Esophagus squamous epithelium (tissue), 5 donors: Measurements from ENCODE around the gene TMEM108. TPM values are rescaled to one million over a fixed set of nuclear protein-coding genes. Genes with fewer than 3 reads are reported as not detected.

Source experiments
- DNase-seq: peaks from one replicate; lab custom pipeline; 2025; lab: John Stamatoyannopoulos, UW
- H3K27ac ChIP-seq, 4 donors: fragments of 200-600 bp; sonication (generic); one replicate each; pipeline ENCODE4 v1.5.1; 2016 to 2019; ENCODE audit warnings: mild to moderate bottlenecking in 1 of 4
- H3K27me3 ChIP-seq, 4 donors: fragments of 200-600 bp; sonication (generic); 1 replicate in 3 of 4; 2 replicates in 1 of 4; pipeline versions ENCODE4 v1.5.1 to v1.6.0; 2017 to 2021; ENCODE audit warnings: antibody characterized with exemption in 1 of 4
- H3K36me3 ChIP-seq, 3 donors: fragments of 200-600 bp; sonication (generic); one replicate each; pipeline ENCODE4 v1.5.1; 2016 to 2019
- H3K4me1 ChIP-seq, 3 donors: fragments of 200-600 bp; sonication (generic); one replicate each; pipeline ENCODE4 v1.5.1; 2017 to 2019
- H3K4me3 ChIP-seq, 4 donors: fragments of 200-600 bp; sonication (generic); 1 replicate in 3 of 4; 2 replicates in 1 of 4; pipeline ENCODE4 v1.5.1; 2016 to 2019; ENCODE audit warnings: mild to moderate bottlenecking in 2 of 4, moderate library complexity in 1 of 4
- H3K9me3 ChIP-seq, 3 donors: fragments of 200-600 bp; sonication (generic); one replicate each; pipeline ENCODE4 v1.5.1; 2016 to 2019
- CTCF ChIP-seq, 6 experiments: fragments of 450-650 bp in 4 of 6; fragments of 200-600 bp in 2 of 6; sonication (generic) in 2 of 6; IDR thresholded peaks; one replicate each; pipeline ENCODE4 v1.5.1; 2016 to 2019; ENCODE audit warnings: antibody characterized with exemption in 6 of 6, mild to moderate bottlenecking in 4 of 6, moderate library complexity in 4 of 6
- POLR2A ChIP-seq, 4 donors: fragments of 450-650 bp; IDR thresholded peaks; one replicate each; pipeline ENCODE4 v1.6.1; 2017; ENCODE audit warnings: antibody characterized with exemption in 4 of 4, mild to moderate bottlenecking in 4 of 4, moderate library complexity in 3 of 4
- WGBS, 2 donors: methylation state at CpG; one replicate each; pipeline ENCODE4 v1.1.5; 2018; 5-methylcytosine and 5-hydroxymethylcytosine counted together
- intact Hi-C: fragments of 100-400 bp; cut with DNase I; formaldehyde crosslinking; loops from one replicate; pipeline ENCODE4 v1.15.0; 2022
- total RNA-seq, 4 donors: library from RNA; depleted of rRNA; stranded (reverse); fragments of >200 nt; gene quantifications; one replicate each; pipeline ENCODE4 v1.1.0, GENCODE V29; 2016
- donor health status: DM: yes; HTN: yes; CAD: no.

Gene TMEM108
- total RNA-seq, 4 donors from 2014 or later: 0.12 to 3.4 (median 0.24) TPM

- Histone ChIP-seq H3K27me3 (no peaks in the 10 kb centered on the region), H3K9me3 (no peaks in the 10 kb centered on the region), H3K4me3 (no peak overlapping the region), H3K4me1 (no peaks in the 10 kb centered on the region), H3K36me3 (no peaks in the 10 kb centered on the region), H3K27ac (no peak overlapping the region)
- no peak for TF ChIP-seq POLR2A (IDR thresholded peaks at IDR 0.05)
- TF ChIP-seq CTCF (IDR thresholded peaks at IDR 0.05): no peak
- WGBS, 2 donors: 80 to 92% methylated on average over 2 of the region's 2 CpGs
- no peak for DNase-seq
- intact Hi-C loops: no loop called here
Measured at GRCh38 chr3:133181392-133182150, 143.4 kb downstream of the TMEM108 start.

GRCh38 chr3:133187870-133188379 is 149.7 kb downstream of the TMEM108 start:
- WGBS, 2 donors: 38 to 60% methylated on average over 4 of the region's 4 CpGs

GRCh38 chr3:133188996-133189395 is 150.8 kb downstream of the TMEM108 start:
- Histone ChIP-seq H3K4me3 (no peak overlapping the region), H3K27ac (no peak overlapping the region), H3K27me3 (peaks cover 0 to 6% (median 0%) of the 10 kb centered on the region in 4 donors), H3K9me3 (no peaks in the 10 kb centered on the region), H3K36me3 (no peaks in the 10 kb centered on the region), H3K4me1 (no peaks in the 10 kb centered on the region)
- 6 to 25% methylated on average over 1 of the region's 1 CpG for WGBS, 2 donors
- no peak for DNase-seq
- TF ChIP-seq CTCF (IDR thresholded peaks at IDR 0.05) (no peak), POLR2A (IDR thresholded peaks at IDR 0.05) (no peak)
- intact Hi-C loops: no loop called here

More at GRCh38 chr3:133187870-133188379, 149.7 kb downstream of the TMEM108 start:
- no peaks in the 10 kb centered on the region for H3K9me3 ChIP-seq
- intact Hi-C loops: no loop called here
- DNase-seq: no peak
- no peak overlapping the region for H3K27ac ChIP-seq
- no peaks in the 10 kb centered on the region for H3K4me1 ChIP-seq
- TF ChIP-seq POLR2A (IDR thresholded peaks at IDR 0.05) (no peak), CTCF (IDR thresholded peaks at IDR 0.05) (no peak)
- no peaks in the 10 kb centered on the region for H3K36me3 ChIP-seq
- H3K27me3 ChIP-seq: peaks cover 0 to 6% (median 0%) of the 10 kb centered on the region in 4 donors
- no peak overlapping the region for H3K4me3 ChIP-seq

DNA sequence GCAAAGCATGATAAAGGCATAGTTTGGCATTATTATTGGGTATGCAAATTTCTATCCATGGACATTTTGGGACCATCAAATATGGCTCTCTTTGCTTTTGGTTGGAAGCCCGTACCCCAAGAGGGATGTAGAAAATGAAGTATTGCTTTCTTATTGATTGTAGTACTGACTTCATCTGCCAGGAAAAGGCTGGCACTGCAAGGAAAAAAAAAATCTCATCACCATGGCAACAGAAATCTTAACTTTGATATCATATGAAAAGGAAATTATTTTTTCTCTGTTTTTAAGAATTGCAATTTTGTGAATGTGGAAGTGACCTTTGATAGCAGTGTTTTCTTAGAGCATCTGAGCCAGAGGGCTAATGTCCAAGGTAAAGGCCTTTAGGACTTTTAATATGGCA is 151.7 kb downstream of the TMEM108 start:
- Histone ChIP-seq H3K27ac (no peak overlapping the region), H3K4me1 (no peaks in the 10 kb centered on the region), H3K9me3 (no peaks in the 10 kb centered on the region), H3K27me3 (peaks cover 0 to 6% (median 0%) of the 10 kb centered on the region in 4 donors), H3K4me3 (no peak overlapping the region), H3K36me3 (no peaks in the 10 kb centered on the region)
- no peak for DNase-seq
- TF ChIP-seq CTCF (IDR thresholded peaks at IDR 0.05) (no peak), POLR2A (IDR thresholded peaks at IDR 0.05) (no peak)
- intact Hi-C loops: no loop called here
- WGBS, 2 donors: 77 to 95% methylated on average over 1 of the region's 1 CpG

GRCh38 chr3:133191818-133192217 is 153.6 kb downstream of the TMEM108 start:
- intact Hi-C loops: no loop called here
- no peaks in the 10 kb centered on the region for H3K4me1 ChIP-seq
- no peak overlapping the region for H3K4me3 ChIP-seq
- no peak for DNase-seq
- H3K27ac ChIP-seq: no peak overlapping the region
- peaks cover 0 to 6% (median 0%) of the 10 kb centered on the region in 4 donors for H3K27me3 ChIP-seq
- no peaks in the 10 kb centered on the region for H3K36me3 ChIP-seq
- no peaks in the 10 kb centered on the region for H3K9me3 ChIP-seq
- 74 to 80% methylated on average over 2 of the region's 2 CpGs for WGBS, 2 donors
- TF ChIP-seq CTCF (IDR thresholded peaks at IDR 0.05) (no peak), POLR2A (IDR thresholded peaks at IDR 0.05) (no peak)
